ENCODE results near the gene ERLEC1. TPM values are rescaled to one million over a fixed set of nuclear protein-coding genes. Genes with fewer than 3 reads are reported as not detected.

Gene ERLEC1
- total RNA-seq, 6 experiments from 2014 or later, result 18.0 to 40.0 (median 22.1) TPM

DNA sequence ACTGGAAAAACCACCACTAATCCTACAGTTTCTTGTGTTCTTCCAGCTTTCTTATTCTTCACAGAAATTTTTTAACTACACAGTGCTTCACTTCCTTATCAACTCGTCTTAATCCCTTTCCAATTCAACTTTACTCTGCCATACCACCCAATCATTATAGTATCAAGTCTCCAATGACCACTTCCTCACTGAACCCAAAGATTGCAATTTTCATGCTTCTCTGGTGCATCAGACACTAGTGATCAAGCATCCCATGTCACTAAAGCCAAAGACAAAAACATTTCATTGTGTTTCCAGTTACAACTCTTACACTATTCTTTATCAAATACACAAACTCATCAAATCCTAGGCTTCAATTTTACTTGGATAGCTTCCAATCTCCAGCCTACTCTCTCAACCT is 9.7 kb upstream of the ERLEC1 start:
- Histone ChIP-seq H3K4me3 (no peak overlapping the region), H3K36me3 (no peaks in the 10 kb centered on the region), H3K27me3 (no peaks in the 10 kb centered on the region), H3K4me1 (no peaks in the 10 kb centered on the region), H3K27ac (no peak overlapping the region), H3K9me3 (no peaks in the 10 kb centered on the region)
- intact Hi-C loops (cut with DNase I), result no loop called here
- TF ChIP-seq, protein P1, sequence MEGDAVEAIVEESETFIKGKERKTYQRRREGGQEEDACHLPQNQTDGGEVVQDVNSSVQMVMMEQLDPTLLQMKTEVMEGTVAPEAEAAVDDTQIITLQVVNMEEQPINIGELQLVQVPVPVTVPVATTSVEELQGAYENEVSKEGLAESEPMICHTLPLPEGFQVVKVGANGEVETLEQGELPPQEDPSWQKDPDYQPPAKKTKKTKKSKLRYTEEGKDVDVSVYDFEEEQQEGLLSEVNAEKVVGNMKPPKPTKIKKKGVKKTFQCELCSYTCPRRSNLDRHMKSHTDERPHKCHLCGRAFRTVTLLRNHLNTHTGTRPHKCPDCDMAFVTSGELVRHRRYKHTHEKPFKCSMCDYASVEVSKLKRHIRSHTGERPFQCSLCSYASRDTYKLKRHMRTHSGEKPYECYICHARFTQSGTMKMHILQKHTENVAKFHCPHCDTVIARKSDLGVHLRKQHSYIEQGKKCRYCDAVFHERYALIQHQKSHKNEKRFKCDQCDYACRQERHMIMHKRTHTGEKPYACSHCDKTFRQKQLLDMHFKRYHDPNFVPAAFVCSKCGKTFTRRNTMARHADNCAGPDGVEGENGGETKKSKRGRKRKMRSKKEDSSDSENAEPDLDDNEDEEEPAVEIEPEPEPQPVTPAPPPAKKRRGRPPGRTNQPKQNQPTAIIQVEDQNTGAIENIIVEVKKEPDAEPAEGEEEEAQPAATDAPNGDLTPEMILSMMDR (IDR thresholded peaks at IDR 0.05), result no peak
- TF ChIP-seq POLR2A (IDR thresholded peaks at IDR 0.05), result no peak
- 73% methylated on average over 1 of the region's 1 CpG for WGBS (ENCODE audit: insufficient coverage, low coverage, low lambda C conversion rate, missing lambda C conversion rate)
- DNase-seq (no peak), ATAC-seq (no peak)

DNA sequence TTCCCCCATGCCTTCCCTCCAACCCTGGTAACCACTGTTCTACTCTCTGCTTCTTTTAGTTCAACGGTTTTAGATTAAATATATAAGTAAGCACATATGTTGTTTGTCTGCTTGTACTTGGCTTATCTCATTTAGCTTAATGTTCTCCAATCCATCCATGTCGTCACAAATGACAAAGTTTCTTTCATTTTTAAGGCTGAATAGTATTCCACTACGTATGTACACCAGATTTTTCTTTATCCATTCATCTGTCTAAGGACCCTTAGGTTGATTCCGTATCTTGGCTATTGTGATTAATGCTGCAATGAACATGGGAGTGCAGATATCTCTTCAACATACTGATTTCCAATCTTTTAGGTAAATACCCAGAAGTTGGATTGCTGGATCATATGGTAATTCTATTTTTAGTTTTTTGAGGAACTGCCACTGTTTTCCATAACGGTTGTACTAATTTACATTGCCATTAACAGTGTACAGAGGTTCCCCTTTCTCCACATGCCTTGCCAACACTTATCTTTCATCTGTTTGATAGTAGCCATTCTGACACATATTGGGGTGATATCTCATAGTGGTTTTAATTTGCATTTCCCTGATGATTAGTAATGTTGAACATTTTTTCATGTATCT is 8.2 kb upstream of the ERLEC1 start:
- H3K27me3 ChIP-seq, result no peaks in the 10 kb centered on the region
- H3K9me3 ChIP-seq, result no peaks in the 10 kb centered on the region
- TF ChIP-seq, protein P1 (IDR thresholded peaks at IDR 0.05), result no peak
- TF ChIP-seq POLR2A (IDR thresholded peaks at IDR 0.05), result no peak
- no peaks in the 10 kb centered on the region for H3K36me3 ChIP-seq
- no peaks in the 10 kb centered on the region for H3K4me1 ChIP-seq
- H3K4me3 ChIP-seq, result no peak overlapping the region
- no peak for DNase-seq
- intact Hi-C loops (cut with DNase I), result no loop called here
- 76% methylated on average over 5 of the region's 5 CpGs for WGBS (ENCODE audit: insufficient coverage, low coverage, low lambda C conversion rate, missing lambda C conversion rate)
- no peak overlapping the region for H3K27ac ChIP-seq
- no peak for ATAC-seq

DNA sequence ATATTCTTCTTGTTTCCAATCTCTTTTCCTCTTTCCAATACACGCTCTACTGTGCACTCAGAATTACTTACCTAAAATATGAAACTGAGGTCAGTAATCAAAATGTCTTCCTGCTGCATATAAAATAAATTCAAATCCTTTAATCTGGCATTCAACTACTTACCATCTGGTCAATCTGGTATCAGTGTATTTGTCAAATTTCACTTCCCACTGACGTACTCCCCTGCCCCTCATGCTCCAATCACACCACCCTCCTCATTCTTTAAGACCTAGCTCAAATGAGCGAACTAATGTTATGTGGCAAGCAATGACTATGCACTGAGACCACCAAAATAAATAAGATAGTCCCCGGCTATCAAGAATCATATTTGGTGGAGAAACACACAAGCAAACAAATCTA is 6.8 kb upstream of the ERLEC1 start:
- TF ChIP-seq POLR2A (IDR thresholded peaks at IDR 0.05), result no peak
- TF ChIP-seq, protein P1 (IDR thresholded peaks at IDR 0.05), result no peak
- no peaks in the 10 kb centered on the region for H3K9me3 ChIP-seq
- no peak for ATAC-seq

DNA sequence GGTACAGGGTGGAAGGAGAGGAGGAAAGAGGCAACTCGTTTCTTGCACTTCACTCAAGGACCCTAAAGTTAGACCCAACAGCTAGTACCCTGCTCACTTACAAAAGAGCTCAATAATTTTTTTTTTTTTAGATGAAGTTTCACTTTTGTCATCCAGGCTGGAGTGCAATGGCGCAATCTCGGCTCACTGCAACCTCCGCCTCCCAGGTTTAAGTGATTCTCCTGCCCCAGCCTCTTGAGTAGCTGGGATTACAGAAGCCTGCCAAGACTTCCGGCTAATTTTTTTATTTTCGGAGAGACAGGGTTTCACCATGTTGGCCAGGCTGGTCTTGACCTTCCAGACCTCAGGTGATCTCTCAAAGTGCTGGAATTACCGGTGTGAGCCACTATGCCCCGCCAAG is 4.2 kb upstream of the ERLEC1 start:
- ATAC-seq (no peak), DNase-seq (no peak)
- intact Hi-C loops (cut with DNase I), result no loop called here
- H3K4me1 ChIP-seq, result peaks cover 0 to 13% (median 6%) of the 10 kb centered on the region in 4 donors
- WGBS (ENCODE audit: insufficient coverage, low coverage, low lambda C conversion rate, missing lambda C conversion rate), result 74% methylated on average over 8 of the region's 8 CpGs
- no peak overlapping the region for H3K4me3 ChIP-seq
- no peak for TF ChIP-seq POLR2A (IDR thresholded peaks at IDR 0.05)
- TF ChIP-seq, protein P1 (IDR thresholded peaks at IDR 0.05), result no peak
- no peaks in the 10 kb centered on the region for H3K36me3 ChIP-seq
- no peaks in the 10 kb centered on the region for H3K27me3 ChIP-seq
- H3K27ac ChIP-seq, result no peak overlapping the region
- no peaks in the 10 kb centered on the region for H3K9me3 ChIP-seq

More for the DNA sequence above, 6.8 kb upstream of the ERLEC1 start:
- Histone ChIP-seq H3K27ac (no peak overlapping the region), H3K4me3 (no peak overlapping the region), H3K36me3 (no peaks in the 10 kb centered on the region), H3K4me1 (peaks cover 0 to 3% (median 0%) of the 10 kb centered on the region in 4 donors), H3K27me3 (no peaks in the 10 kb centered on the region)
- no peak for DNase-seq
- intact Hi-C loops (cut with DNase I), result no loop called here
- WGBS (ENCODE audit: insufficient coverage, low coverage, low lambda C conversion rate, missing lambda C conversion rate), result 90% methylated on average over 4 of the region's 4 CpGs

DNA sequence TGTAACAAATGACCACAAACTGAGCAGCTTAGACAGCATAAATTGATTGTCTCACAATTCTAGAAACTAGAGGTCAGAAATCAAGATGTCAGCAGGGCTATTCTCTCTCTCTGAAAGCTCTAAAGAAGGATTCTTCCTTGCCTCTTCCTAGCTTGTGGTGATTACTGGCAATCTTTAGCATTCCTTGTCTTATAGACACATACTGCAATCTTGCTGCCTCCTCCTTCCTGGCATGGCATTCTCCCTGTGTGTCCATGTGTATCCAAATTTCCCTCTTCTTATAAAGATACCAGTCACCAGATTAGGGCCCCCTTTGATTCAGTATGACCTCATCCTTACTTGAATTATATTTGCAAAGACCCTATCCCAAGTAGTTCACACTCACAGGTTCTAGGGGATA is 2.4 kb upstream of the ERLEC1 start:
- no peak for ATAC-seq
- peaks cover 0 to 25% (median 6%) of the 10 kb centered on the region in 4 donors for H3K4me1 ChIP-seq
- no peak overlapping the region for H3K27ac ChIP-seq
- H3K9me3 ChIP-seq, result no peaks in the 10 kb centered on the region
- no peak overlapping the region for H3K4me3 ChIP-seq
- no peaks in the 10 kb centered on the region for H3K36me3 ChIP-seq
- TF ChIP-seq, protein P1 (IDR thresholded peaks at IDR 0.05), result no peak
- TF ChIP-seq POLR2A (IDR thresholded peaks at IDR 0.05), result no peak
- no peak for DNase-seq
- intact Hi-C loops (cut with DNase I), result no loop called here
- no peaks in the 10 kb centered on the region for H3K27me3 ChIP-seq

Measured in right lobe of liver (tissue), 6 donors.